Measurements from ENCODE around the gene KCNG1.

KCNG1 gene

DNA sequence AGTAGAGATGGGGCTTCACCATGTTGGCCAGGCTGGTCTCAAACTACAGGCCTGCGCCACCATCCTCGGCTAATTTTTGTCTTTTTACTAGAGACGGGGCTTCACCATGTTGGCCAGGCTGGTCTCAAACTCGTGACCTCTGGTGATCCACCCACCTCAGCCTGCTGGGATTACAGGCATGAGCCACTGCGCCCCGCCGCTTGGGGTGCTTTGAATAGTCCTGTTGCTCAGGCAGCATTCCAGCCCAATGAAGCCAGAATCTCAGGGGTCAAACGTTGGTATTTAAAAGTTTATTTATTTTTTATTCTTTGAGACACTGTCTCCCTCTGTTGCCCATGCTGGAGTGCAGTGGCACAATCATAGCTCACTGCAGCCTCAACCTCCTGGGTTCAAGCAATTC is 53.0 kb downstream of the KCNG1 start:
- Histone ChIP-seq H3K9me3 (no peaks in the 10 kb centered on the region), H3K27me3 (peaks cover 74% of the 10 kb centered on the region), H3K36me3 (no peaks in the 10 kb centered on the region), H3K27ac (no peak overlapping the region), H3K4me1 (ENCODE audit: control insufficient read depth in 1 of 2, insufficient read depth in 1 of 2, low read depth in 1 of 2, low read length in 1 of 2) (no peaks in the 10 kb centered on the region), H3K4me3 (ENCODE audit: low read depth in 1 of 2, low read length in 1 of 2) (no peak overlapping the region)
- no peak for TF ChIP-seq CTCF (IDR thresholded peaks at IDR 0.05)

GRCh38 chr20:50969435-50969834 is 53.5 kb downstream of the KCNG1 start:
- H3K27me3 ChIP-seq = peaks cover 73% of the 10 kb centered on the region
- no peak for TF ChIP-seq CTCF (IDR thresholded peaks at IDR 0.05)
- no peaks in the 10 kb centered on the region for H3K4me1 ChIP-seq (ENCODE audit: control insufficient read depth in 1 of 2, insufficient read depth in 1 of 2, low read depth in 1 of 2, low read length in 1 of 2)
- no peak overlapping the region for H3K4me3 ChIP-seq (ENCODE audit: low read depth in 1 of 2, low read length in 1 of 2)
- H3K9me3 ChIP-seq = no peaks in the 10 kb centered on the region
- no peak overlapping the region for H3K27ac ChIP-seq
- H3K36me3 ChIP-seq = no peaks in the 10 kb centered on the region

DNA sequence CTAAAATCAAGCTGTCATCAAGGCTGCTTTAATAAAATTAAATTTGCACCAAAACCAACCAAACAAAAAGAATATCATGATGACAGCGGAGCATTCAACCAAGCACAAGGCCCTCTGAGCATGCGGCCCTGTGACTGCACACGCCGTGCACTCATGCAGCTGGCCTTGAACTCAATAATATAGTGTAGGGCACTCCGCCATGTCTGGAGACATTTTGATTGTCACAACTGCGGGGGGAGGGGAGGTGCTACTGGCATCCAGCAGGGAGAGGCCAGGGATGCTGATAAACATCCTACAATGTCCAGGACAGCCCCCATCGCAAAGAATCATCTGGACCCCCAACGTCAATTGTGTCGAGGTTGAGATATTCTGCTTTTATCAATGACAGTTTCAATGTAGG is 54.6 kb downstream of the KCNG1 start:
- TF ChIP-seq CTCF (IDR thresholded peaks at IDR 0.05) = no peak

DNA sequence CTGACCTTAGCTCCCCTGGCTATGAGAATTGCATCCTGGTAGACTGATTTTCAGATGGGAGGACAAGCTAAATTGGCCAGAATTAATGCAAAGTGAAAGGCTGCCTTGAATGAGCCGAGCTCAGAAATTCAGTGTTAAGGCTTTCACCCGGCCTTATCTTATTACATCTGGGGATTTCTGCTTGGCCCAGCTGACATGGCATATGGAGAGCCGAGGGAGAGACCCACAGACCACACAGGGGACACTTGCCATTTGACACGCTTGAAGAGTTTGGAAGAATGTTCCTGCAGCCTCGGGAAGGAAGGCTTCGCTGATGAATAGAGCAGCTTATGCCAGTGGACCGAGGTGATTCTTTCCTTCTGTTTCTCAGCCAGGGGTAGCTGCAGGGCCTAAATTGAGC is 55.3 kb downstream of the KCNG1 start:
- Histone ChIP-seq H3K27me3 (peaks cover 72% of the 10 kb centered on the region), H3K4me3 (ENCODE audit: low read depth in 1 of 2, low read length in 1 of 2) (no peak overlapping the region), H3K9me3 (no peaks in the 10 kb centered on the region), H3K27ac (no peak overlapping the region), H3K36me3 (no peaks in the 10 kb centered on the region), H3K4me1 (ENCODE audit: control insufficient read depth in 1 of 2, insufficient read depth in 1 of 2, low read depth in 1 of 2, low read length in 1 of 2) (no peaks in the 10 kb centered on the region)
- no peak for TF ChIP-seq CTCF (IDR thresholded peaks at IDR 0.05)

More for the DNA sequence above, 54.6 kb downstream of the KCNG1 start:
- Histone ChIP-seq H3K9me3 (no peaks in the 10 kb centered on the region), H3K27ac (no peak overlapping the region), H3K4me1 (ENCODE audit: control insufficient read depth in 1 of 2, insufficient read depth in 1 of 2, low read depth in 1 of 2, low read length in 1 of 2) (no peaks in the 10 kb centered on the region), H3K4me3 (ENCODE audit: low read depth in 1 of 2, low read length in 1 of 2) (no peak overlapping the region), H3K36me3 (no peaks in the 10 kb centered on the region), H3K27me3 (peaks cover 72% of the 10 kb centered on the region)

- Histone ChIP-seq H3K9me3 (no peaks in the 10 kb centered on the region), H3K27ac (peak overlapping the region; percentile 95), H3K36me3 (peaks cover 5% of the 10 kb centered on the region), H3K4me3 (ENCODE audit: low read depth in 1 of 2, low read length in 1 of 2) (peak overlapping the region; percentile 84 to 93), H3K27me3 (peaks cover 3% of the 10 kb centered on the region), H3K4me1 (ENCODE audit: control insufficient read depth in 1 of 2, insufficient read depth in 1 of 2, low read depth in 1 of 2, low read length in 1 of 2) (peaks cover 23 to 31% of the 10 kb centered on the region in 2 experiments)
- no peak for TF ChIP-seq CTCF (IDR thresholded peaks at IDR 0.05)
Observed at GRCh38 chr20:50959543-50960126, 63.3 kb downstream of the KCNG1 start.

All from neutrophil (primary cell).